H54 (cell line): Measurements from ENCODE around the gene PRKG1.

Experiments
- DNase-seq: peaks from one replicate; pipeline ENCODE4 v3.0.0; 2011; ENCODE audit warnings: low spot score, mixed read lengths; ENCODE audit not compliant: insufficient read length
- FAIRE-seq: peaks from 3 replicates; lab custom pipeline; 2011; peaks lifted over from hg19 to GRCh38; lab: Jason Lieb, UNC
- POLR2A ChIP-seq: IDR thresholded peaks from 2 replicates; pipeline ENCODE4 v1.6.1; 2011; ENCODE audit warnings: low read depth, mild to moderate bottlenecking, low read length

PRKG1 gene

DNA sequence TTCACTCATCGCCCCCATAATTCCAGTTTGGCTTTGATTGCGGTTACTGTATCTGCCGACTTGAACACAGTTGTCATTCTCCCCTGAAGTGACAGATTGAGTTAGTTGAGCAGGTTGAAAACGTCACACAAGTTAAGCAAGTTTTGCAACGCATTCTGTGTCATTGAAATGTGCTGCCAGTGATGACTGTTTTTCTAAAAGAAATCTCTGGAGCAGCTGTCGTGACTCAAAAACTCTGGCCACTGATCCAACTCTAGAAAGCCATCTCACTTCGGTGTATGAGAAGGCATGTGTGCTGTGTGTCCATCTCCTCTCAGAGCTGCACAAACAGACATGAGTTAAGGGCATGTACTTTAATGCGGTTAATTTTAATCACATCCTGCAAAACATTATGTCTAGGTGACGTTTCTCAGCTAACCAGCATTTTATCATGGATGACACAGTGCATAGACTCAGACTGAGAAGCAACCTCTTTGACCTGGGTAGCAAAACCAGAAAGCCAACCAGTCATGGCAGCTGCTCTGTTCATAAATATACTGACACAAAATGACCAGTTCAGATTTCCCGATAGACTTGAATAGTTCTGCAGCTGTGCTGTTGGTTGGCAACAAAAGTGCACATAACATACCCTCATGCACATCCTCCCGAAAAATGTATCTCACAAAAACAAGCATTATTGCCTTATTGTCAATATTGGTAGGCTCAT, 555.8 kb downstream of the PRKG1 start:
- TF ChIP-seq POLR2A: no peak
- FAIRE-seq (no peak), DNase-seq (no peak)

GRCh38 chr10:51630640-51631005, 556.3 kb downstream of the PRKG1 start:
- TF ChIP-seq POLR2A: no peak
- DNase-seq: no peak
- FAIRE-seq: no peak

DNA sequence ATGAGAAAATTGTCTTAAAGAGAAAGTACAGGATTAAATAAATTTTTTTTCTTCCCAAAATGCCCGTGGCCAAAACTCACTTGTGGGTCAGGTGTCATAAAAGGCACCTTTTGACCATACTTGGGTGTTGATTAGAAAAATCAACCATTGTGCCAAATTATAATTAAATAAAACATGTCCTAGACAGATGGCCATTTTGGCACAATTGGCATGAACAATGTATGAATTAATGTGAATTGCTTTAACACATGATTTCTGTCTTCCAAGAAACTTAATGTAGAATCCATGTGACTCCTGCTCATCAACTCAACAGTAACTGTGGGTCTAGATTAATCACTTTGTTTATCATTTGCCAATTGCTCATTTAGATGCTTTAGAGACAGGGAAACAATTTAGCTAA, 561.1 kb downstream of the PRKG1 start:
- TF ChIP-seq POLR2A: no peak
- DNase-seq (no peak), FAIRE-seq (no peak)

- TF ChIP-seq POLR2A: no peak
- DNase-seq (no peak), FAIRE-seq (no peak)
Measured at GRCh38 chr10:51638211-51638610, 563.9 kb downstream of the PRKG1 start.

GRCh38 chr10:51638737-51639136, 564.5 kb downstream of the PRKG1 start:
- FAIRE-seq: no peak
- no peak for TF ChIP-seq POLR2A
- no peak for DNase-seq

- FAIRE-seq: no peak
- TF ChIP-seq POLR2A: no peak
- DNase-seq: no peak
Measured at GRCh38 chr10:51640120-51640819, 566.0 kb downstream of the PRKG1 start.

DNA sequence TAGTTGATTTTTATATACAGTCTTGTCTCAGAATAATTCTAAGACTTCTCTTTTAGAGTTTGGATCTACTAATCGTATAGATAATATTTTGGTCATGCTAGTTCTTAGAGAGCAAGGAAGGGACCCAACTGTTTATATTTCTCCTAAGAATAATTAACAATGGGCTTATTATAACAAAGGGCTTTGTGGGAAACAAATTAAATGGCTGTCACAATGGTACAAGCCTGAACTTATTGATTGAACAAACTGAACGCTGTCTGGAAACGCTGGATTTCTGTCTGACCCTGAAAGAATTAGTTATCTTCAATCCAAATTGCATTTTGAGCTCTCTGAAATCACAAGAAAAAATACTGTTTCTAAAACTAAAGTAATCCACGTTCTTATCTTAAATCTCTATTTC, 568.3 kb downstream of the PRKG1 start:
- no peak for FAIRE-seq
- TF ChIP-seq POLR2A: no peak

DNA sequence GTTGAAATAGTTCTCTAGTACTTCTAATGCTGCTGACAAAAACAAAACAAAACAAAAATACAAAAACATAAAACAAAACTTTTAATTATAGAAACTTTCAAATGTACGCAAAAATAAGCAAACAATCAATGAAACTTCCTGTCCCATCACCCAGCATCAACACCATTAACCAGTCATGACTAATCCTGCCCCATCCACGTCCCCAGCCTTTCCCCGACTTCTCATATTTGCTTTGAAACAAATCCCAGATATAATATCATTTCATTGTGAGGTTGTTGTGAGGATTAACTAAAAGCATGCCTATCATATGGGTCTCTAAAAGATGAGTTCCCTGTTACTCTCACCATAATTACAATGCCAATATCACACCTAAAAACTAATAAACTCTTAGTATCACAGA, 569.4 kb downstream of the PRKG1 start:
- no peak for FAIRE-seq
- no peak for TF ChIP-seq POLR2A

More for the DNA sequence above, 568.3 kb downstream of the PRKG1 start:
- DNase-seq: no peak

GRCh38 chr10:51649064-51649463, 574.8 kb downstream of the PRKG1 start:
- TF ChIP-seq POLR2A: no peak

More for the DNA sequence above, 569.4 kb downstream of the PRKG1 start:
- no peak for DNase-seq

DNA sequence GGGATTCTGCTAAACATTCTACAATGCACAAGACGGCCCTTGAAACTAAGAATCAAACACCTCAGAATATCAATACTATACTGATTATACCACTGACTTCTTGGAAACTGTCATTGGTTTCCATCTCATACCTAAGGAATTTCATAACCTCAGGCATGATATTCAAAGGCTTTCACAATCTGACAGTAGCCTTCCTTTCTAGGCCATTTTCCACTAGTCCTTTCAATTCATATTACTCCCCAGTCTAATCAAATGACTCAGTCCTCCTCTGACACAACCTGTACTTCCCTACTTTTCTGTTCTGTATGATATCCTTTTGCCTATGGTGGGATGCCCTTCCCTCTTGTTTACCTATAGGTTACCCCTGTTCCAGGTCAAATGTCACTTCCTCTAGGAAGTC, 576.8 kb downstream of the PRKG1 start:
- no peak for TF ChIP-seq POLR2A
- no peak for DNase-seq
- no peak for FAIRE-seq

More at GRCh38 chr10:51649064-51649463, 574.8 kb downstream of the PRKG1 start:
- DNase-seq (no peak), FAIRE-seq (no peak)

DNA sequence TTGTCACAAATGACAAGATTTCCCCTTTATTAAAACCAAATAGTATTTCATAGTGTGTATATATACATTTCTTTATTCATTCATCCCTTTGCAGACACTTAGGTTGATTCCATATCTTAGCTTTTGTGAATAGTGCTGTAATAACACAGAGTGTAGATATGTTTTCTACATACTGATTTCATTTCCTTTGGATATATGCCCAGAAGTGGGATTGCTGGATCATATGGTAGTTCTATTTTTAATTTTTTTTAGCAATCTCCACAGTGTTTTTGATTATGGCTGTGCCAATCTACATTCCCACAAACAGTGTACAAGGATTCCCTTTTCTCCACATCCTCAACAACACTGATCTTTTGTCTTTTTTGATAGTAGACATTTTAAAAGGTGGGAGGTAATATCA, 578.7 kb downstream of the PRKG1 start:
- TF ChIP-seq POLR2A: no peak
- DNase-seq (no peak), FAIRE-seq (peak; percentile 43)

DNA sequence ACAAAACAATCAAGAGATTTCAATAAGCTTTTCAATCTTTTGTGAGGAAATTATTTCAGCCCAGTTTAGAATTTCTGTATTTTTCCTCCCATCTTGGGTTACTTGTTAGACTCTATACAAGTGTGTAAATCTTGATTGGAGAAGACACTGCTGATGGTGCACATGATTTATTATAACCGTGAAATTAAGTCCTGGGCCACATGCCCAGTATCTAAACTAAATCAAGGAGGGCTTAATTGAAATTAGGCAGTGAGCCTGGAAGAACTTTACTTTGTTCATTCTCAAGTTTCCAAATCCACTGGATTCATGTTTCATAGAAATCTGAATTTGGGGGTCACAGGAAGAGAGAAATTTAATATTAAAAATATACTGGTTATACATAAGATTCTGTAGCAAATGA, 580.6 kb downstream of the PRKG1 start:
- FAIRE-seq (no peak), DNase-seq (no peak)
- no peak for TF ChIP-seq POLR2A

DNA sequence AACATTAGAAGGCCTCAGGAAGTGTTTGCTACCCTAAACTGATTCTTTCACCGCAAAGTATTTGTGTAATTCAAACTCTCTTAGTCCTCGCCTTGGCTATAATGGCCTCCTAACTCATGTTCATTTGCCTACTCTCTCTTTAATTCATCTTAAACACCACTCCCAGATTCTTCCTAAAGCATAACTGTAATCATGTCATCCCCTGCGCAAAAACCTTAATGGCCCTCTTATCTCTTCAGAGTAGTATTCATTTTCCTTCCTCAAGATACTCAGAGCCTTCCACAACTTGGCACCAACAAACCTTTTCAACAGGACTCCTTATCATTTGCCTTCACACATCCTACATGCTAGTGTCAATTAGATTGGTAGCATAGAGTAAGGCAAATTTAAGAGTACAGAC, 582.2 kb downstream of the PRKG1 start:
- no peak for TF ChIP-seq POLR2A
- DNase-seq (no peak), FAIRE-seq (no peak)

DNA sequence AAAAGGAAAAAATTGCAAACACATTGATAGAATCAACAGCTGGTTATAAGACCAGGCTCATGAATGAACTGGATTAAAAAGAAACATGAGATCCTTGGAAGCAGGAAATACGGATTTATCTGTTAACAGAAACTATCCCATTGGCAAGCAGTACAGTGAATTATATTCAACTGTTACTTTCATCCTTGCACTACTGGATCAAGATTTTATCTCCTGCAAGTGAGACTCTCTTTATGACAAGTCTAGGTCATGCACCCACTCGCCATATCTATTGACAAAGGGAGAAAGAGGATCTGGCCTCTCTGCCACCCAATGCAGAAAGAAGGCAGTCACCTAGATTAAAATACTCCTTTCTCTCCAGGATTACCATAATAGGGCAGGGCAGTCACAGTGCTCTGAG, 583.7 kb downstream of the PRKG1 start:
- DNase-seq (no peak), FAIRE-seq (no peak)
- no peak for TF ChIP-seq POLR2A

DNA sequence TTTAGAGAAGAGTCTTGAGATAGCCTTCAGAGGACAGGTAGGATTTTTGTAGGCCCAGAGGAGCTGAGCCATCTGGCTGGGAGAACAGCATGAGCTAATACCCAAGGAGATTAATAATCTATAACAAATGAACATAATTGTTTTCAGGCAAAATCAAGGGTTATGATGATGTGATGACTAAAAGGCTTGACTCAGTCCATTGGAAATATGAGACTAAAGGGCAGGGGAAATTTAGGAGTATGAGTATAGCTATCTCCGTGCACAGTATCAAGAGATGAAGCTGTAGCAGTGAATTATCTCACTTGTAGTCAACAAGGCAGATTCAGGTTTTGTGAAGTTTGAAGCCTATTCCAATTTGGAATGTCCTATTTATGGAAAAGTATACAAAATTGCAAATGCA, 585.1 kb downstream of the PRKG1 start:
- TF ChIP-seq POLR2A: no peak
- FAIRE-seq: no peak
- DNase-seq: no peak
